DND-41 (cell line): ENCODE data around the gene SLC2A4RG.

Experiments
- CTCF ChIP-seq: IDR thresholded peaks from 2 replicates; pipeline ENCODE4 v1.5.1; 2012; ENCODE audit warnings: borderline replicate concordance, low read length, moderate library complexity, mild to moderate bottlenecking; ENCODE audit not compliant: poor library complexity, severe bottlenecking; ENCODE audit errors: extremely low read depth
- EZH2 ChIP-seq: IDR thresholded peaks from 3 replicates; pipeline ENCODE4 v1.6.1; 2012; ENCODE audit warnings: borderline replicate concordance, low read depth, mild to moderate bottlenecking, moderate library complexity, low read length, inconsistent platforms; ENCODE audit not compliant: severe bottlenecking

DNA sequence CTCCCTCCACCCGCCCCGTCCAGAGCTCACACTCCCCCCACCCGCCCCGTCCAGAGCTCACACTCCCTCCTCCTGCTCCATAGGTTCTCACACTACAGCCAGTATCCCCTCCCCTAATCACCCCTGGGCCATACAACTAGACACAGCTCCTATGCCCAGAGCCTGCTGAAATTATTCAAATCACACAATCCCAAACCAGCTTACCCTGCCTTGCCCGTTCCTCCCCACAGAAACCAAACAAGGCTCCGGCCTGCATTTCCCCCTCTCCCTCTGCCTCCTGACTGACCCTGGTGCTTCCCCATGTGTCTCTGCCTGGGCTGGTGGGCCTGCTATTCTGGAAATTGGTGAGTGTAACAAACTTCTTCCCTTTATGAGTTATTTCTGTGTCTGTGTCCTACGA lies 18.6 kb downstream of the SLC2A4RG start:
- TF ChIP-seq EZH2 = no peak
- no peak for TF ChIP-seq CTCF
